Aorta (tissue), 5 donors: Measurements from ENCODE around the gene APIP. TPM values are rescaled to one million over a fixed set of nuclear protein-coding genes. Genes with fewer than 3 reads are reported as not detected.
A peak's percentile ranks its signal among the peaks of the same experiment; 100 is the strongest.
"Not testable (repeated sequence)": the region's sequence is repeated elsewhere in the genome, so short reads cannot be mapped to it uniquely, and the experiment has no call there.

Experiments used
- ATAC-seq: fragments of 200-7000 bp; cut with Tn5 transposase; one replicate; pipeline ENCODE4 v1.9.1; 2022; ENCODE audit warnings: moderate library complexity; ENCODE audit not compliant: low FRiP score
- DNase-seq, 2 donors: peaks; one replicate each; pipeline ENCODE4 v3.0.0-alpha.2; 2020
- H3K27ac ChIP-seq, 2 donors: one replicate each; pipeline ENCODE4 v1.5.1; 2013; ENCODE audit warnings: low read length in 2 of 2, mild to moderate bottlenecking in 2 of 2, moderate library complexity in 2 of 2, control low read depth in 1 of 2, inconsistent platforms in 1 of 2, low read depth in 1 of 2
- H3K27me3 ChIP-seq, 2 donors: one replicate each; pipeline ENCODE4 v1.6.1; 2013; ENCODE audit warnings: control low read depth in 1 of 2, low read length in 1 of 2, mild to moderate bottlenecking in 1 of 2, moderate library complexity in 1 of 2; ENCODE audit not compliant: insufficient read depth in 2 of 2, control insufficient read depth in 1 of 2
- H3K36me3 ChIP-seq, 2 donors: one replicate each; pipeline ENCODE4 v1.6.1; 2013; ENCODE audit warnings: control low read depth in 1 of 2, low read length in 1 of 2, mild to moderate bottlenecking in 1 of 2; ENCODE audit not compliant: insufficient read depth in 2 of 2, control insufficient read depth in 1 of 2
- H3K4me1 ChIP-seq, 2 donors: one replicate each; pipeline ENCODE4 v1.6.1; 2013; ENCODE audit warnings: low read length in 2 of 2, control low read depth in 1 of 2, mild to moderate bottlenecking in 1 of 2, moderate library complexity in 1 of 2; ENCODE audit not compliant: insufficient read depth in 2 of 2, control insufficient read depth in 1 of 2
- H3K4me3 ChIP-seq, 2 donors: one replicate each; pipeline ENCODE4 v1.5.1; 2013; ENCODE audit warnings: low read length in 2 of 2, control low read depth in 1 of 2, mild to moderate bottlenecking in 1 of 2
- H3K9me3 ChIP-seq: one replicate; pipeline ENCODE4 v1.6.1; 2013; ENCODE audit warnings: mild to moderate bottlenecking, low read length; ENCODE audit not compliant: control insufficient read depth
- WGBS, 2 donors: extraction: QIAGEN DNeasy Blood & Tissue Kit; methylation state at CpG; one replicate each; pipeline ENCODE4 v1.1.7; 2013; 5-methylcytosine and 5-hydroxymethylcytosine counted together
- intact Hi-C, 2 donors: fragments of 100-400 bp; cut with DNase I; formaldehyde crosslinking; loops; one replicate each; pipeline versions ENCODE4 v1.14.2 to v1.15.0; 2022
- polyA plus RNA-seq, 2 donors: library from polyadenylated mRNA; stranded (reverse); fragments of 200-250 nt; gene quantifications; one replicate each; pipeline ENCODE4 v1.2.3, GENCODE V29; 2013
- total RNA-seq, 2 donors: library from RNA; stranded (reverse); fragmentation: NEBNext Ultra II Directional; extraction: Animal tissue kit (Norgen Biotek cat#: 25700); gene quantifications; one replicate each; pipeline ENCODE4 v1.2.1, GENCODE V29; 2021
- donor health status: healthy with polysubstance abuse.
- donor health status: Bipolar disorder and iron deficiency.
- donor health status: DM: no; HTN: no; CAD: no.
- donor health status: DM: no; HTN: no; CAD: no.
- donor health status: DM: yes; HTN: yes; CAD: no.

The APIP gene
- total and polyA plus RNA-seq, 4 donors, result 20.0 to 26.0 (median 25.2) TPM

DNA sequence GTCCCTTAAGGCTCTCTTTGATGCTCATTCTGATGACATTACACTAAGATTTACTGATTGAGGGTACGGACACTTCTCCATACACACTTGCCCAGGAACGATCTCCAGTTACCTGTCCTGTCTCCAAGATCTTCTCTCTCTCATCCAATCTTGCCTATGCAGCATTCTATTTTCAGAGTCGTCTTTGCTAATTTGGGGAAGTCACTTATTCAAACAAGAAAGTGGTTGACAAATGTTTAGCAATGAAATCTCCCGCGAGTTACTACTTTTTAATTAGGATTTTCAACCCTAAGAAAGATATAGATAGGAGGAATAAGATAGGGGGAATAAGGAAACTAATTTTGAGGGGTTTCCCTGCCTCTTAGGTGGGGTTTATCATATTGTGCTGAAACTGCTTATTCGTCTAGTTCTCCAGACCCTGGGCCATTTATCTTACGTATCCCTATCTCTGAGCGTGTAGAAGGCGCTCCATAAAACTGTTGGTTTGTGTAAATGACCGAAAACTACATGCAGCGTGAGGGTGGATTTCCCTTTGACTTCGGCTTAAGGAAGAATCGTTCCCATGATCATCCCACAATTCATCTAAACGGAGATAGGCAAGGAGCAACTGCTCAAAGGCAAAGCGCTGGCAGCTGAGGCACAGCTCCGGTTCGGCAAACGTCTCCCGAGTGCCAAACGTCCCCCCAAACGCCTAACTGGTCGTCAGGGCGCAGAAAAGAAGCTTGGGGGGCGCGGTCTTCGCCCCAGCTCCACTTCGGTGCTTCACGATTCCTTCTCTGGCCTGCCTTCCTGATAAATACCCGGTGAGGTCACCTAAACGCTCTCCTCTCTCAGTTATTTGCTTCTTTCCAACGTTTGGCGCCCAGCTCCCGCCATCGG lies 804 bp downstream of the APIP start:
- peak overlapping the region; percentile 64 to 84 for H3K4me3 ChIP-seq
- peak; percentile 21 for ATAC-seq
- peaks cover 0 to 2% of the 10 kb centered on the region in 2 donors for H3K4me1 ChIP-seq
- H3K27ac ChIP-seq, result peak overlapping the region; percentile 34 to 88
- intact Hi-C loops, result no loop called here
- no peaks in the 10 kb centered on the region for H3K36me3 ChIP-seq
- DNase-seq, result no peak
- H3K27me3 ChIP-seq, result no peaks in the 10 kb centered on the region
- H3K9me3 ChIP-seq, result no peaks in the 10 kb centered on the region
- 8% methylated on average over 34 of the region's 34 CpGs for WGBS, 2 donors

DNA sequence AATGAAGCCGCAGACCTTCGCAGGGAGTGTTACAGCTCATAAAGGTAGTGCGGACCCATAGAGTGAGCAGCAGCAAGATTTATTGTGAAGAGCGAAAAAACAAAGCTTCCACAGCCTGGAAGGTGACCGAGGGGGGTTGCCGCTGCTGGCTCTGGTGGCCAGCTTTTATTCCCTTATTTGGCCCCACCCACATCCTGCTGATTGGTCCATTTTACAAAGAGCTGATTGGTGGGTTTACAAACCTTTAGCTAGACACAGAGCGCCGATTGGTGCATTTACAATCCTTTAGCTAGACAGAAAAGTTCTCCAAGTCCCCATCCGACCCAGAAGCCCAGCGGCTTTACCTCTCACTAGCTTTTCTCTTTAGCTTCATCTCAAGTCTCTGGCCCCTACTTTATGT lies 2.6 kb downstream of the APIP start:
- H3K27ac ChIP-seq, H3K27me3 ChIP-seq, DNase-seq, H3K4me3 ChIP-seq, H3K36me3 ChIP-seq, H3K4me1 ChIP-seq, ATAC-seq, H3K9me3 ChIP-seq, intact Hi-C loops: not testable (repeated sequence)
- WGBS, 2 donors, result 92 to 96% methylated on average over 10 of the region's 10 CpGs

DNA sequence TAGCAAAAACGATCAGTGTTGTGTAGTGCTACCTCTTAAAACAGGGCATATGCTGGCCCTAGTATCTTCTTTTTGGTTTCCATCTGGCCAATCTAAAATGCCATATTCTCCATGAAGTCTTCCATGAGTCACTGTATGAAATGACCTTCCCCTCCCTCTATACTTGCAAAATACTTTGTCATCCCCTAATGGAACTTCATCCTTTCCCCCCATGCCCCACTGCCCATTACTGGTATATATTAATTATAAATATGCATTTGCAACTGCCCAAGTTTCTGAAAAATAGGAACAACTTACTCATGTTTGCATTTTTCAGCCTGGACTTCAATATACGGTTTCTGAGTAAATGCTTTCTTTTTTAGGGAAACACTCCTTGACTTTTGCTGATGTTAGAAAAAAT lies 4.5 kb downstream of the APIP start:
- H3K27ac ChIP-seq, result no peak overlapping the region
- no peaks in the 10 kb centered on the region for H3K27me3 ChIP-seq
- no peak for ATAC-seq
- intact Hi-C loops, result no loop called here
- H3K9me3 ChIP-seq, result no peaks in the 10 kb centered on the region
- no peak overlapping the region for H3K4me3 ChIP-seq
- WGBS, 2 donors, result 77 to 82% methylated on average over 2 of the region's 2 CpGs
- H3K4me1 ChIP-seq, result peaks cover 0 to 5% of the 10 kb centered on the region in 2 donors
- peaks cover 0 to 4% of the 10 kb centered on the region in 2 donors for H3K36me3 ChIP-seq
- no peak for DNase-seq

- Histone ChIP-seq H3K9me3 (no peaks in the 10 kb centered on the region), H3K27ac (no peak overlapping the region), H3K4me1 (peaks cover 0 to 5% of the 10 kb centered on the region in 2 donors), H3K4me3 (no peak overlapping the region), H3K27me3 (no peaks in the 10 kb centered on the region), H3K36me3 (peaks cover 0 to 4% of the 10 kb centered on the region in 2 donors)
- 100% methylated on average over 1 of the region's 1 CpG for WGBS, 2 donors
- no peak for ATAC-seq
- DNase-seq, result no peak
- intact Hi-C loops, result no loop called here
Observed at GRCh38 chr11:34910817-34911216, 5.4 kb downstream of the APIP start.

- Histone ChIP-seq H3K9me3 (no peaks in the 10 kb centered on the region), H3K36me3 (peaks cover 0 to 4% of the 10 kb centered on the region in 2 donors), H3K27me3 (no peaks in the 10 kb centered on the region), H3K27ac (no peak overlapping the region), H3K4me1 (peaks cover 0 to 5% of the 10 kb centered on the region in 2 donors), H3K4me3 (no peak overlapping the region)
- DNase-seq (no peak), ATAC-seq (no peak)
- whole genome bisulfite sequencing, 2 donors, result 85 to 89% methylated on average over 4 of the region's 4 CpGs
- intact Hi-C loops, result no loop called here
Observed at GRCh38 chr11:34909955-34910354, 6.2 kb downstream of the APIP start.

- peaks cover 0 to 5% of the 10 kb centered on the region in 2 donors for H3K4me1 ChIP-seq
- 66 to 69% methylated on average over 6 of the region's 6 CpGs for WGBS, 2 donors
- DNase-seq (no peak), ATAC-seq (no peak)
- H3K4me3 ChIP-seq, result no peak overlapping the region
- no peaks in the 10 kb centered on the region for H3K27me3 ChIP-seq
- no peaks in the 10 kb centered on the region for H3K9me3 ChIP-seq
- no peak overlapping the region for H3K27ac ChIP-seq
- intact Hi-C loops, result no loop called here
- peaks cover 0 to 4% of the 10 kb centered on the region in 2 donors for H3K36me3 ChIP-seq
Observed at GRCh38 chr11:34909415-34909814, 6.8 kb downstream of the APIP start.

DNA sequence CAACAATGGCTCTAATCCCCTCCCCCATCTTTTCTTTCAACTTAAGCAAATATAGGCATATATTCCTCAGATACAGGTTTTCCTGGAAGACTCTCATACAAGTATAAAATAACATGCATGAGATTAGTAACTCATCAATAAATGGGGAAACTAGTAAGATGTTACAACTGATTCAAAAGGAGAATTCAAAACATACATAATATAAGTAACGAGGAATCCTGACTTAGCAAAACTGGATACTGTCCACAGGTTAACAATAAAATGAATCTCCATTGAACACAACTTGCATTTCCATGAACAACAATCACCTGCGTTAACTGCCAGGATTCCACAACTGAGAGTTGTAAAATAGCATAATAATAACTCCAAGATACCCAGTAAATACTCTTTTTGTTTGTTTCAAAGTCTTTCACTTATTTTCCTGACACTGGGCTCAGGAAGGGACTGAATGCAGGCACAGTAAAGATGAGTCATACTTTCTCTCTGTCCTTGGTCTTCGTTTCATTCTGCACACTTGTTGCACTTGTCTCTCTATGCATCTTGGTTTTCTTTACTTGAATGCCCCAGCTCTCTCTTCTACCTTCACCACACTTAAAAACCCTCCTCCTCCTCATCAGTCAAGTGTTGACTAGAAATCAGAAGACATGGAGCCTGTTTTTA lies 8.1 kb downstream of the APIP start:
- no peak overlapping the region for H3K27ac ChIP-seq
- intact Hi-C loops, result no loop called here
- no peaks in the 10 kb centered on the region for H3K9me3 ChIP-seq
- 94 to 95% methylated on average over 3 of the region's 3 CpGs for WGBS, 2 donors
- peaks cover 0 to 5% of the 10 kb centered on the region in 2 donors for H3K4me1 ChIP-seq
- no peaks in the 10 kb centered on the region for H3K27me3 ChIP-seq
- H3K4me3 ChIP-seq, result no peak overlapping the region
- DNase-seq (no peak), ATAC-seq (no peak)
- H3K36me3 ChIP-seq, result peaks cover 0 to 4% of the 10 kb centered on the region in 2 donors

DNA sequence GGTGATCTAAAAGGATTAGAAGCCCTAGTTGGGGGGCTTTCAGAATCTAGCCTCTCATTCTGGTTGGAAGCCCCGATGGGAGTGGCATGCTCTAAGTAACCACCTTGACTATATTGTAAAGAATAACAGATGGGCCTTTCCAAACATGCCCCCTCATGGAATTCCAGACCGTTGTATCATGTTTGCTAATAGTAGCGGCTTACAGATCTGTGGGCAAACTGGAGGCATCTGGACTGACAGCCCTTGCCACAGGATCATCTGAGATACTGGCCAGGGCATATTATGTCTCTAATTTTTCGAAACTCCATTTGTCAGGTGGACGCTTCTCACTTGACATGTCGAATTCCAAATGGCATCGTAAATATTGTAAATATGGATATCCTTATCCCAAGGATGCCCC lies 10.5 kb downstream of the APIP start:
- Histone ChIP-seq H3K4me1 (peaks cover 0 to 4% of the 10 kb centered on the region in 2 donors), H3K9me3 (no peaks in the 10 kb centered on the region), H3K27me3 (no peaks in the 10 kb centered on the region), H3K27ac (no peak overlapping the region), H3K4me3 (no peak overlapping the region), H3K36me3 (peaks cover 0 to 4% of the 10 kb centered on the region in 2 donors)
- no peak for DNase-seq
- no peak for ATAC-seq
- intact Hi-C loops, result no loop called here
- WGBS, 2 donors, result 96 to 98% methylated on average over 7 of the region's 7 CpGs
